Astrocyte (in vitro differentiated cells and primary cell): Measurements from ENCODE around the gene WTAP. TPM values are rescaled to one million over a fixed set of nuclear protein-coding genes. Genes with fewer than 3 reads are reported as not detected.
A peak's percentile ranks its signal among the peaks of the same experiment; 100 is the strongest.
"Not testable (repeated sequence)": the region's sequence is repeated elsewhere in the genome, so short reads cannot be mapped to it uniquely, and the experiment has no call there.

ENCODE experiments used
- DNase-seq: peaks from one replicate; pipeline ENCODE4 v3.0.0-alpha.2; 2010; ENCODE audit warnings: low read depth
- FAIRE-seq: peaks from 2 replicates; lab custom pipeline; 2011; peaks lifted over from hg19 to GRCh38; lab: Jason Lieb, UNC
- H2AFZ ChIP-seq: 2 replicates; pipeline ENCODE4 v1.6.0; 2012; ENCODE audit warnings: low read depth, low read length, inconsistent platforms
- H3K27ac ChIP-seq: 2 replicates; pipeline ENCODE4 v1.5.1; 2011; ENCODE audit warnings: low read depth, low read length, inconsistent platforms
- H3K27me3 ChIP-seq: 2 replicates; pipeline ENCODE4 v1.6.0; 2011; ENCODE audit warnings: low read length, inconsistent platforms; ENCODE audit not compliant: insufficient read depth
- H3K36me3 ChIP-seq: 2 replicates; pipeline ENCODE4 v1.5.1; 2011; ENCODE audit warnings: low read length, inconsistent platforms; ENCODE audit not compliant: insufficient read depth
- H3K4me1 ChIP-seq: 2 replicates; pipeline ENCODE4 v1.5.1; 2011; ENCODE audit warnings: low read length, inconsistent platforms; ENCODE audit not compliant: insufficient read depth
- H3K4me2 ChIP-seq: 2 replicates; pipeline ENCODE4 v1.6.0; 2012; ENCODE audit warnings: low read length, inconsistent platforms
- H3K4me3 ChIP-seq: 2 replicates; pipeline ENCODE4 v1.5.1; 2011; ENCODE audit warnings: low read depth, mild to moderate bottlenecking, low read length, inconsistent platforms; ENCODE audit not compliant: insufficient read depth
- H3K79me2 ChIP-seq: 2 replicates; pipeline ENCODE4 v1.6.0; 2012; ENCODE audit warnings: mild to moderate bottlenecking, low read length, inconsistent platforms; ENCODE audit not compliant: insufficient read depth
- H3K9ac ChIP-seq: 2 replicates; pipeline ENCODE4 v1.6.0; 2012; ENCODE audit warnings: mild to moderate bottlenecking, low read length, inconsistent platforms
- H3K9me3 ChIP-seq: 2 replicates; pipeline ENCODE4 v1.5.1; 2012; ENCODE audit warnings: low read depth, mild to moderate bottlenecking, low read length, inconsistent platforms; ENCODE audit not compliant: insufficient read depth
- H4K20me1 ChIP-seq: 2 replicates; pipeline ENCODE4 v1.6.0; 2012; ENCODE audit warnings: low read length, inconsistent platforms; ENCODE audit not compliant: insufficient read depth
- H3K27ac Mint-ChIP-seq: one replicate; pipeline ENCODE4 v1.8.0; 2021; ENCODE audit warnings: mild to moderate bottlenecking, mixed read lengths; ENCODE audit not compliant: unreplicated experiment
- H3K27me3 Mint-ChIP-seq: one replicate; pipeline ENCODE4 v1.8.0; 2021; ENCODE audit warnings: low read depth, mixed read lengths; ENCODE audit not compliant: unreplicated experiment
- H3K36me3 Mint-ChIP-seq: one replicate; pipeline ENCODE4 v1.8.0; 2021; ENCODE audit warnings: low read depth, mixed read lengths; ENCODE audit not compliant: unreplicated experiment
- H3K4me1 Mint-ChIP-seq: one replicate; pipeline ENCODE4 v1.8.0; 2021; ENCODE audit warnings: low read depth, mixed read lengths; ENCODE audit not compliant: unreplicated experiment
- H3K4me3 Mint-ChIP-seq: one replicate; pipeline ENCODE4 v1.8.0; 2021; ENCODE audit warnings: mild to moderate bottlenecking, moderate library complexity, mixed read lengths; ENCODE audit not compliant: unreplicated experiment
- H3K9me3 Mint-ChIP-seq: one replicate; pipeline ENCODE4 v1.8.0; 2021; ENCODE audit warnings: mild to moderate bottlenecking, mixed read lengths; ENCODE audit not compliant: unreplicated experiment
- CTCF ChIP-seq: IDR thresholded peaks from 2 replicates; pipeline ENCODE4 v1.5.1; 2011; ENCODE audit warnings: low read depth, mild to moderate bottlenecking, inconsistent platforms, low read length, moderate library complexity; ENCODE audit not compliant: insufficient read depth
- EZH2 ChIP-seq: IDR thresholded peaks from 2 replicates; pipeline ENCODE4 v1.6.1; 2012; ENCODE audit warnings: mild to moderate bottlenecking, low read length, inconsistent platforms; ENCODE audit not compliant: insufficient read depth
- total RNA-seq: library from RNA; stranded (reverse); gene quantifications from 2 replicates; pipeline ENCODE4 v1.2.1, GENCODE V29; 2021

WTAP gene
- total RNA-seq, 1 donor from 2014 or later: 93.8 TPM

- no peak for FAIRE-seq
- no peaks in the 10 kb centered on the region for H3K9me3 Mint-ChIP-seq
- no peak for DNase-seq
- Histone ChIP-seq H3K9ac (no peak overlapping the region), H3K36me3 (peaks cover 65% of the 10 kb centered on the region), H3K79me2 (peaks cover 95% of the 10 kb centered on the region), H3K27ac (no peak overlapping the region), H3K4me2 (no peak overlapping the region), H4K20me1 (peaks cover 42% of the 10 kb centered on the region), H3K9me3 (no peaks in the 10 kb centered on the region), H3K4me1 (no peaks in the 10 kb centered on the region), H3K4me3 (no peak overlapping the region), H3K27me3 (no peaks in the 10 kb centered on the region), H2AFZ (no peak overlapping the region)
- TF ChIP-seq CTCF (no peak), EZH2 (no peak)
- peaks cover 13% of the 10 kb centered on the region for H3K36me3 Mint-ChIP-seq
- no peak overlapping the region for H3K4me3 Mint-ChIP-seq
- peak overlapping the region; percentile 43 for H3K27ac Mint-ChIP-seq
- no peaks in the 10 kb centered on the region for H3K27me3 Mint-ChIP-seq
- H3K4me1 Mint-ChIP-seq: no peaks in the 10 kb centered on the region
These were observed 14.9 kb downstream of the WTAP start for GRCh38 chr6:159742165-159742564.

- Histone ChIP-seq H3K9me3 (no peaks in the 10 kb centered on the region), H3K79me2 (peaks cover 74% of the 10 kb centered on the region), H3K4me1 (no peaks in the 10 kb centered on the region), H3K36me3 (peaks cover 74% of the 10 kb centered on the region), H3K4me3 (no peak overlapping the region), H3K27me3 (no peaks in the 10 kb centered on the region), H4K20me1 (peaks cover 28% of the 10 kb centered on the region), H3K9ac (no peak overlapping the region), H3K4me2 (no peak overlapping the region), H3K27ac (no peak overlapping the region), H2AFZ (no peak overlapping the region)
- TF ChIP-seq EZH2: no peak
- no peak for TF ChIP-seq CTCF
- Mint-ChIP-seq H3K27ac (no peak overlapping the region), H3K36me3 (peaks cover 13% of the 10 kb centered on the region), H3K4me1 (no peaks in the 10 kb centered on the region), H3K9me3 (no peaks in the 10 kb centered on the region), H3K27me3 (no peaks in the 10 kb centered on the region), H3K4me3 (no peak overlapping the region)
- DNase-seq: no peak
- peak; percentile 5 for FAIRE-seq
These were observed 17.8 kb downstream of the WTAP start for GRCh38 chr6:159745081-159745480.

- peaks cover 10% of the 10 kb centered on the region for H3K36me3 Mint-ChIP-seq
These were observed 19.5 kb downstream of the WTAP start for GRCh38 chr6:159746759-159747158.

GRCh38 chr6:159748127-159748526 is 20.8 kb downstream of the WTAP start:
- not testable (repeated sequence) for H3K4me1 Mint-ChIP-seq, H3K9ac ChIP-seq, H3K4me2 ChIP-seq, H3K4me3 Mint-ChIP-seq, H3K9me3 Mint-ChIP-seq, H3K27ac Mint-ChIP-seq, H2AFZ ChIP-seq, H3K27ac ChIP-seq, H3K4me1 ChIP-seq, H3K9me3 ChIP-seq, H3K4me3 ChIP-seq, H3K27me3 ChIP-seq, H3K27me3 Mint-ChIP-seq, DNase-seq
- H3K36me3 Mint-ChIP-seq: peaks cover 10% of the 10 kb centered on the region
- H4K20me1 ChIP-seq: peaks cover 34% of the 10 kb centered on the region
- peak; percentile 55 for FAIRE-seq
- peaks cover 71% of the 10 kb centered on the region for H3K36me3 ChIP-seq
- H3K79me2 ChIP-seq: peaks cover 63% of the 10 kb centered on the region

More at GRCh38 chr6:159746759-159747158, 19.5 kb downstream of the WTAP start:
- Mint-ChIP-seq H3K9me3 (no peaks in the 10 kb centered on the region), H3K4me1 (no peaks in the 10 kb centered on the region), H3K4me3 (no peak overlapping the region), H3K27ac (no peak overlapping the region), H3K27me3 (no peaks in the 10 kb centered on the region)
- H3K36me3 ChIP-seq: peaks cover 66% of the 10 kb centered on the region
- H3K4me1 ChIP-seq: no peaks in the 10 kb centered on the region
- H3K4me2 ChIP-seq: no peak overlapping the region
- no peak overlapping the region for H3K9ac ChIP-seq
- peaks cover 69% of the 10 kb centered on the region for H3K79me2 ChIP-seq
- no peak for FAIRE-seq
- H3K27me3 ChIP-seq: no peaks in the 10 kb centered on the region
- TF ChIP-seq CTCF: no peak
- TF ChIP-seq EZH2: no peak
- no peak overlapping the region for H3K27ac ChIP-seq
- H2AFZ ChIP-seq: no peak overlapping the region
- no peaks in the 10 kb centered on the region for H3K9me3 ChIP-seq
- no peak for DNase-seq
- H3K4me3 ChIP-seq: no peak overlapping the region
- H4K20me1 ChIP-seq: peaks cover 34% of the 10 kb centered on the region
